ENCODE results near the gene FASTK.
A peak's percentile ranks its signal among the peaks of the same experiment; 100 is the strongest.

Gene FASTK

DNA sequence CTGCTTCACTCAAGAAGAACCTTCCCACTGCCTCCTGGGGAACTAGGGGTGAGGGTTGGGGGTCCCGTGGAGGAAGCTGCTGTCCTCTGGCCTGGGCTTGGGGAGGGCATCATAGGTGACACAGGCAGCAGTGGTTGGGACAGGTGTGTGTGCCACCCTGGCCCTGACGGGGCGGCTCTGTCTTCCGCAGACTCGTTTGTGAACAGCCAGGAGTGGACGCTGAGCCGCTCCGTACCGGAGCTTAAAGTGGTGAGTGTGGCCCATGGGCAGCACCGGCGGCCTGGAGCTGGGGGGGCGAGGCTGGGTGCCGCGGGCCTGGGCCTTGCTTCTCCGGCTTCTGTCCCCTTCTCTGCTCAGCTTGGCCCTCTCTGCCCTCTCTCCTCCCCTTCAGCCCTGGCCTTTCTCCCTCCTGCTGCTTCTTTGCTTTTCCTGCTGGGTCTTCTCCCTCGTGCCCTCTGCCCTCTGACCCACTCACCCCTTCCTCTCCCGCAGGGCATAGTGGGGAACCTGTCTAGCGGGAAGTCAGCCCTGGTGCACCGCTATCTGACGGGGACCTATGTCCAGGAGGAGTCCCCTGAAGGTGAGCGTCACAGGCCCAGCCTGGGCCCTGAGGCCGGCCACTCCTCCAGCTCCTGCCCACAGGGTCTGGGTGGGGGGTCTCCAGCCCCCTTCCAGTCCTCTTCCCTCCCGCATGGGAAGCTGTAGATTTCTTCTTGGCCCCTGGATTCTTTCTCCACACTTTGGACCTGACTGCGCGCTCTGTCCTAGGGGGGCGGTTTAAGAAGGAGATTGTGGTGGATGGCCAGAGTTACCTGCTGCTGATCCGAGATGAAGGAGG, 36.2 kb upstream of the FASTK start:
- DNase-seq, result no peak

DNA sequence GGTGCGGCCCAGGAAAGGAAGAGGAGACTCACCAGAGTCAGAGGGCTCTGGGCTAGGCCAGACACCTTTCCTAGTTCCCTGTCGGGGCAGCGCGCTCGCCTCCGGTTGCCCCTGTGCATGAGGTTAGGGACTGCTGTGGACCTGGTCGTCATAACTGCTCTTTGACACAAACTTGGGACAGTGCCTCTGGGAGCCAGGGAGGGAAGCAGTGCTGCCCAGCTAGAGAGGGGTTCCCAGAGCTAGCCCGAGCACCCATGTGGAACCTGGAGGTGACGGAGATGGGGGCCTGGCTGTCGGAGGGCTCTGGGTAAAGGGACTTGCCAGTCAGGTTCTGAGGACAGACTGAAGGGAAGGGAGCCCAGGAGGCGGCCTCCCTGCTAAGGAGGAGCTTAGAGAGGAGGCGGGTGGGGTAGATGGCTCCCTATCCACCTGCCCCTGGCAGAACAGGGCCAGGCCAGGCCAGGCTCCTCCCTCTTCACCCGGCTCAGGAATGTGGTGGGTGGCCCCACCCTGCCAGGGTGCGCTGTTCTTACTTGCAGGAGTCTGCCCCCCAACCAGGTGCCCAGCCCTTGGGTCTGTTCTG, 35.3 kb upstream of the FASTK start:
- no peak for DNase-seq

DNA sequence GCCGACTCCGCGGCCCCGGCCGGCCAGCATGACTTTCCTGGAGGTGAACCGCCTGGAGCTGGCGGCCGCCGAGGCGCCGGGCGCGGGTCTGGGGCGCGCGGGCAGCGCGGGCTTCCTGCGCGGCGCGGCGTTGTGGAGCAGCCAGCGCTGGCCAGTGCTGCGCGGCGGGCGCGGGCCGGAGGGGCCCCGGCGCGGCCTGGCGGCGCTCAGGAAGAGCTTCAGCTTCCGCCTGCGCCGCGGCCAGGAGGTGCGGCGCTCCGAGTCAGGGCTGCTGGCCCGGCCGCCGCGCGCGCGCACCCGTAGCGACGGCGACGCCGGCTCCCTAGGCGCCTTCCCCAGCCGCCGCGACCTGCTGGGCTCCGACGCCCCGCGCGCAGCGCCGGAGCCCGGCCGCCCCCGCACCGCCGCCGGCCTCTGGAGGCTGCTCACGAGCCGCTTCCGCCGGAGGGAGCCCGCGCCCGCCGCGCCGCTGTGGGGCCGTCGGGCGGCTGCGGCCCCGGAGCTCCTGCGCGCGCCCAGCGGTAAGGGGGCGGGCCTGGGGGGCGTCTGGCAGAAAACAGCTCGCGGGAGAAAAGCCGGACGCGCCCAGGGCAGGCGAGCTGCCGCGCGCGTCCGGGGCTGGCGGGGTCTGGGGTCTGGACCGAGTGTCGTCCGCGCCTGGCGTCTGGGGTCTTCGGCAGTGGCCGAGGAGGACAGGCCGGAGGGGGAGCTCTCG, 34.7 kb upstream of the FASTK start:
- no peak for DNase-seq

DNA sequence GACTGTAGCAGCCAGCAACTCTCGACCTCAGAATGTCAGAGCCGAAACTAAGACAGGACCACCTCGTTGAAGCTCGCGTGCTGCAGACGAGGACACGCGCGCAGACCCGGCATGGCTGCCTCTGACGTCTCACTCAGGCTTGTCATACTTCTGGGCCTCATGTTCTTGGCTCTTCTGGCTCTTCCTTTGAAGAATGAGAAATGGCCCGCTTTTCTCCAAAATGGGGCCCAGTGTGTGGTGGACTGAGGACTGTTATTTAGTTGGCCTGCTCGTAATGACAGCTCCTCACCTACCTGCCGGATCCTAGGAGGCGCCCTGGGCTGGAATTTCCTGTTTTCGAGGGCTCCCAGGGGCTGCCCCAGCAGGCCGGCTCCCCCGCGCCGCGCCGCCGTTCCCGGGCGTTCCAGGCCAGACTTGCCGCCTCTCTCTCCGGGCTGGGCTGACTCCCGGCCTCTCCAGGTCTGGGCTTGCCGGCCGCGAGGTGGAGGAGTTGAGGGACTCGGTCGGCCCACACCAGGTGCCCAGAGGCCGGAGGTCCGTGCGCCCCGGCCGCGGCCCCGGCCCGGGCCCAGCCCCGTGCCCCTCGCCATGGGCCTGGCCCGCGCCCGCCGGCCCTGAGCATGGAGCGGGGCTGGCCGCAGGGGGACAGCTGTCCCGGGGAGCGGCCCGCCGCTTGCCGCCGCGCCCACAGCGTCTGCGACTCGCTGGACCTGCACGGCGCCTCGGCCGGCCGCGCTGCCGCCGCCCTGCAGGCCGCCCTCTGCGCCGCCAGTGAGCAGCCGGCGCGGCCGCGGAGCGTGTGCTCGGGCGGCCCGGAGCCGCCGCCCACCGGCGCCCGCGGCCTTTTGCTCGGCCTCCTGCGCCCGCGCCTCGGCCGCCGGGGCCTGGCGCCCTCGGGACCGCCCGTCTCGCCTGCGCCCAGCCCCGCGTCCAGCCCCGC, 33.8 kb upstream of the FASTK start:
- no peak for DNase-seq

DNA sequence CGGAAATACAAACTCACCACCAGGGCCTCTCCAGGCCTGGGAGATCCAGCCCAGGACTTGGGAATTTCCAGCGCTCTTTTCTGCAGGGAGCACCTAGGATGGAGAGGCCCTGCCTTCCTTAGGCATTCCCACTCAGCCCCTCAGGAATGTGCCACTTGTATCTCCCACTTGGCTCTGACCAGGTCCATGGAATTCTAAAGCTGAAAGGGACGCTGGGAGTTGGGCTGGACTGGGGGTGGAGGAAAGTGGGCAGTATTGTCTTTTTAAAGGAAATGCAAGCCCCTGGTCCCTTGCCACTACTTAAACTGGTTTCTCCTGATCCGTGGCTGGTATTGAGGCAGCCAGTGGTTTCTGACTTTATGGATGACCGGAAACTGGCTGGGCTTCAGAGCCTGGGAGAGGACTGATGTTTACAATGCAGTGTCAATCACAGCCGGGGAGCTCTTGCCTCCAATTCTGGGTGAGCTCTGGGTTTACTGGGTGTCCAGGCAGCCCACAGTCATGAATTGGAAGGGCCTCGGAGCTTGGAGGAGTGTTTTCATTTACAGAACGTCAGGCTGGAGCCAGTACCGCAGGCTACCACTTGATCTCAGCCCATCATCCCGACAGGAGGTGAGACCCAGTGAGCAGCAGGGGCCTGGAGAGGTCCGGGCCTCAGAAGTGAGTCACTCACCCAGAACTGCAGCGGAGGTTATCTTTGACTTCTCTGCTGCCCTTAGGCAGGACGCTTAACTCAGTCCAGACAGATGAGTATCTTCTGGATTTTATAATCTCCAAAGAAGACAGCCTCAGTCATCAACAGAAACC, 32.9 kb upstream of the FASTK start:
- no peak for DNase-seq

DNA sequence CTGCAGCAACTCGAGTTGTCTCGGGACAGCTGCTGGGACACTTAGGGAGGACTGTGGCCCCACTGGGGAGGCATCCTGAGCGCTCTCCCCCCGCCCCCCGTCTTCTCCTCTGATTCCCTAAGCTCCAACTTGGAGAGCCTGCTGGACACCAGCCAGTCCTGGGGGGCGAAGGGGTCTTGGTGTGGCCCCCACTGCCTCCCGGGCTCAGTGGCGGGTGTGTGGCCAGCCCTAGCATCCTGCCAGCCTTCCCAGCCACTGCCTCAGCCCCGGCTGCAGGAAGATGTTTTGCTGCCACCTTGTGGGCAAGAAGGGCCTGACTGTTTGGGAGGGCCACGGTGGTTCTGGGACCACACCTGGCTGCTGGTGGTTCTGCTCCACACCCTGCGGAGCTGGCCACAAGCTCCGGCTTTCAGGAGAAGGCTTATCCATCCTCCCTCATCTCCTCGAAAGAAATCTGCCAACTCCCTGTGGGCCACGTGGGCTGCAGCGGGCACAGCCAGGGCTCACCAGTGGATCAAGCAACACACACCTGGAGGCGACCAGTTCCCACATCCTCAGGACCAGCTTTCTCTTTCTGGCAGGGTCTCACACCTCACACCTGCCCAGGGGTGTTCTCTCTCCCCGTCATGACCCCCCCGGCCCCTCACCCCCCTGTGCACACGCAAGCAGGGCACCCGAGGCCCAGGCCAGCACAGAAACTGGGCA, 30.5 kb upstream of the FASTK start:
- peak in 1 of 2 experiments; percentile 56 for DNase-seq

DNA sequence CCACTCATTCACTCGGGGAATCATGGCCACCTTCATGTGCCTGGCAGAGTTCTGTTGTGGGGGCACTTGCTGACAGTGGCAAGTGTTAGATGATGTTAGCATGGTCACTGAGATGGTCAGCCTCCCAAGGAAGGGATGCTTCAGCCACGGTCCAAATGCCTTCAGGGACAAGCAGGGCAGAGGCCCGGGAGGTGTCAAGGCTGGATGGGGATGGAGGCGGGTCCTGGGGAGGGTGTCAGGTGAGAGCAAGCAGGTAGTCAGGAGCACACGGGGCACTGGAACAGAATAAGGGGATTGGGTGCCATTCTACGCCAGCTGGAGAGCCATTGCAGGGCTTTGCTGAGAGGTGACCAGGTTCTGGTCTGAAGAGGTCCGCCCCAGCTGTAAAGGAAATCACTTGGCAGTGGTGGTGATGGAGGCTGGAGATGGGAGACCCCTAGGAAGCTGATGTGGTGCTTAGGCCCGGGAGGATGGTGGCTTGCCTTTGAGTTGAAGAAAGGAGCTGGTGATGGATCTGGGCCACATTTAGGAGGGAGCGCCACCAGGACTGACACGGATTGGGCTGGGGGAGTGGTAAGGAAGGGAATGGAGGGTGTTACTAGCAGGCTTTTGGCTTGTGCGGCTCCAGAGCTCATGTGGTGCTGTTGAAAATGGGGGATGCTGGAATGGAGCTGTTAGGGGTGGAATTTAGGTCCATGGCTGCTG, 29.8 kb upstream of the FASTK start:
- DNase-seq, result no peak

DNA sequence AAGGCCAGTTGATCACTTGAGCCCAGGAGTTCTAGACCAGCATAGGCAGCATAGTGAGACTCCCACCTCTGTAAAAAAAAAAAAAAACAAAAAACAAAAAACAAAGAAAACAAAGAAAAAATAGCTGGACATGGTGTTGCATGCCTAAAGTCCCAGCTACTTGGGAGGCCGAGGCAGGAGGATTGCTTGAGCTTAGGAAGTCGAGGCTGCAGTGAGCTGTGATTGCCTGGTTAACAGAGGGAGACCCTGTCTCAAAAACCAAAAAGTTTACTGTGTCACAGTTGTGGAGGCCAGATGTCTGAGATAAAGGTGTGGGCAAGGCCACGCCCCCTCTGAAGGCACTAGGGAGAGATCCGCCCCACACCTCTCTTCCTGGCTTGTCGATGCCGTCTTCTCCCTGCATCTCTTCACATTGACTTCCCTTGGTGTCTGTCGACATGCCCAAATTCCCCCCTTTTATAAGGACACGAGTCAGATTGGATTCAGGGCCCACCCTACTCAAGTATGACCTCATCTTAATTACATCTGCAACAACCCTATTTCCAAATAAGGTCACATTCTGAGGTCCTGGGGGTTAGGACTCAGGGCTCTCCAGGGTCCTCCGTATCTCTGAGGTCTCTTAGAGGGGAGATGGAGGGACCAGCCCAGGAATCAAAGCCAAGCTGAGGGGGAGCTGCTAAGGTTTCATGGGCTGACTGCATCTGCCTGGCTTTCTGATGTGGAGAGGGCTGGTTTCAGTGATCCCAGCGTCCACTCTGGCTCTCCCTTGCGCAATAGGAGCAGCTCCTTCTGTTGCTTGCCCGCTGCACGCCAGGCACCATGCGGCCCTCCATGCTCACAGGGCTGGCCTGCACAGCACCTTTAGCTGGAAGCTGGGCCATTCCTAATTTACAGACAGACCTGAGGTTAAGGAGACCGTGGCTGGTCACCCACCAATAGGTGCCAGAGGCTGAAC, 28.8 kb upstream of the FASTK start:
- DNase-seq, result no peak

DNA sequence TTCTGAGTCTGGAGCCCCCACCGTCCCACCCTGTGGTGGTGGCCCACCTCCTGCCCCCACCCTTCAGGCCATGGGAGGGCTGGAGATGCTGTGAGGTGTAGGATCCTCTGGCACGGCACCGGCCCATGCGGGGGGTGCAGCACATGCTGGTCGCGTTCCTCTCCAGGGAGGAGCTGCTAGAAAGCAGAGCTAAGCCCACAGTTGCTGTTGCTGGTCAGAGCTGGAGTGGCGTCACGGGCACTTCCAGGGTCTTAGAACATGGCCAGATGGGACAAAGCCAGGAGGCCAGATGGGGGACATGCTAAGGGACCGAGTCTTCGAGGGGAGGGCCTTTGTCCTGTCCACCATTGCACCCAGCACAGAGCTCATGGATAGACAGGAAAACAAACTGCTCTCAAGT, 27.3 kb upstream of the FASTK start:
- DNase-seq, result no peak

DNA sequence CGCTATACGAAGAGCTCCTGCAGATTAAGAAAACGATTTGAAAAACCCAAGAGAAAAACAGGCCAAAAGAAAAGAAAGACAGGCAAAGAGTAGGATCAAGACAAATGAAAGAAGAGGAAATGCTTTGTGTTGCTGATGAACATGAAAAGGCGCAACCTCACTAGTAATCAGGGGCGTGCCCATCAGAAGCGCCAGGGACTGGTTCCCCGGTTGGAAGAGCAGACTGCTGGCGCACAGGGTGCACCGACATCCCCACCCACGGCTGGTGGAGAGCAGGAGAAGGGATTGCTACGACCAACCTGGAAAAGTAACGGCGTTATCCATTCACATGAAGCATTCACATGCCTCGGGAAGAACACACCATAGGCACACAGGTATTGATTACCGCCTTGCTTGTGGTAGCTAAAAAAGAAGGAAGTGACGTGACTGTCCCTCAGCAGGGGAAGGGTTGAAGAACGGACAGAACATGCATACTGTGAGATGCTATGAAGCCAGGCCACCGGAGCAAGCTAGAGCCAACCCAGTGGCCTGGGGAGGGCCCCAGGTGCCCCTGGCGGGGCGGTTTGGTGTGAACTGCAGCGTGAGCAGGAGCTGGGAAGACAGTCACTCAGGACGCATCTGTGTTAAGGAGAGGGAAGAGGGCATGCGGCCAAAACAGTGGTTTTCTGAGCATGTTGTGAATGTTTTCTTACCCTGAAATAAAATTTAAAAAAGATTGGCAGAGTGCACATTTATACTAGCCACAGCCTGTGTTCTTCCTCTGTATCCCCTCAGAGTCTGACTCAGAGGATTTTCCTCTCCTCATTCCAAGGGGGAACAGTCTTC, 24.0 kb upstream of the FASTK start:
- DNase-seq, result no peak

DNA sequence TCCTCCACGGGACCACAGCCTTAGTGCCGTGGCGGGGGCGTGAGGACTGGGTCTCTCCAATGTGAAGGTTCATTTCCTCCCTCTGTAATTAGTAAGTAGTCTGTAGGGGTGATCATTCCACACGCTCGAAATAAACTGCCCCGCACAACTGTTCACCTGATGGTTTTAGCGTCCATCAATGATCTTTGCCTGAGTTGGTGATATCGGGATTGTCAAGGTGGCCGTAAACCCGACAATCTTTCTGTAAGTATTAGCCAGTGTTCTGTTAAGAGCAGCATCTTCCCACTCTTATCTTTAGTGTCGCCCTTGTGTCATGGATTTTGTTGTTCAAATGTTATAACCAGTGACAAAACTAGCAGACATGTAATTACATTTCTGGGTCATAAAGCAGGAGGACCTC, 23.4 kb upstream of the FASTK start:
- DNase-seq, result no peak

DNA sequence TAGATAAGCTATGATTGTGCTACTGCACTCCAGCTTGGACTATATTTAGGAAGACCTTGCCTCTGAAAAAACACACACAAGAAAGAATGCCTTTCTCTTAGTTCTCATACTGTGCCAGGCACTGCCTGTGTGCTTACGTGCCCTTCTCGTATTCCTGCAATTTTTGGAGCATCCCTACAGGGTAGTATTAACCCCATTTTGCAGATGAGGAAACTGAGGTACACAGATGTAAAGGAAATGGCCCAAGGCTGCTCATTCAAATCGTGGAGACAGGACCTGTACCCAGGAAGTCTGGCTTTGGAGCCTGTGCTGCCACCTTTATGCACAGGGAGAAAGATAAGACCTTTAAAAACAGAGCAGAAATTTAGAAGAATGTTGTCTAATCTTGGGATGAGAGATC, 22.4 kb upstream of the FASTK start:
- no peak for DNase-seq

DNA sequence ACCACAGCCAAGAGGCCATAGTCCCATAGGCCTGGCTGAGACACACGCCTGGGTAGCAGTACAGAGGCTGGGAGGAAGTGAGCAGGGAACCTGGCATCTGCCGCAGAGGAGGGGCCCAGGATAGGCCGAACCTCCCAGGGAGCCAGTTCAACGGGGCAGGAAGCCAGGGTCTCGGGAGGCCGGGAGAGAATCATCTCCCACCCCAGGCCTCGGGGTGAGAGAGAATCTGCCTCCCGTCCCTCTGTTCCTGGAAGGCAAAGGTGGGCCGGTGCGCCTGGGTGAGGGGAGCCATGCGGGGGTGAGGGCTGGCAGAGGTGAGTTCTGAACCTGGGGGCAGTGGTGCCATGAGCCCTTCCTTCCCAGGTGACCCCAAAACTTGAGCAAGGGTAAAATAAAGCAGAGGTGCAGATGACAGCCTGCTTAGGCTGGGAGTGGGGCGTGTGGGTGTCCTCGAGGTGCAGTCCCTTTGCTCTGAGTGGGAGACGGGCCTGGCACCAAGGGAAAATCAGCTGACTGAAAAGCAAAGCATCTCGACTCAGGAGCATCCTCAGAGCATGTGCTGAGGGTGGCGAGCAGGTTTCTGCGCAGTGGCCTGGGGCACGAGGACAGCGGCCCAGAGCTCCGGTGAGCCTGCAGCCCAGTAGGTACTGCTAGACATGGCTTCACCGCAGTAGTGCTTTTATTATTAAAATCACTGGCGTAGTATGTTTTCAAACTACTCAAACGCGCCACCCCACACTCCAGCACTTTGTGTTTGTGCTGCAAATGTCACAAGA, 21.2 kb upstream of the FASTK start:
- DNase-seq, result no peak

DNA sequence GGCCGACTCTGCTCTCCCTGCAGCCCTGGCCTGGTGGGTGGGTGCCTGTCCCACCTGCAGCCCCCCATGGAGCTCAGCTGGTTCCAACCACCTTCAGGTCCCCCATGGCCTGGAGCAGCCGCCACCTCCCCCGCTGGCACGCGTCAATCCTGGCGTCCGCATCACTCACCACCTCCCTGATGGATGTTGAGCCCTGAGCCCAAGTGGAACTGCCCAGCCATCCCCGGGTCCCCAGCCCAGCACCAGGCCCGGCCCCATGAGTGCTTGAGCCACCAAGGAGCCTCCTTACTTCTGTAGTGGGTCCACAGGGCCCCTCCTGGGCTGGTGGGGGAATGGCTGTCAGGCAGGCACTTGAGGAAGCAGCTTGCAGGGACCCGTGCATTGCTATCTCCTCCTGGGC, 20.3 kb upstream of the FASTK start:
- DNase-seq, result no peak

DNA sequence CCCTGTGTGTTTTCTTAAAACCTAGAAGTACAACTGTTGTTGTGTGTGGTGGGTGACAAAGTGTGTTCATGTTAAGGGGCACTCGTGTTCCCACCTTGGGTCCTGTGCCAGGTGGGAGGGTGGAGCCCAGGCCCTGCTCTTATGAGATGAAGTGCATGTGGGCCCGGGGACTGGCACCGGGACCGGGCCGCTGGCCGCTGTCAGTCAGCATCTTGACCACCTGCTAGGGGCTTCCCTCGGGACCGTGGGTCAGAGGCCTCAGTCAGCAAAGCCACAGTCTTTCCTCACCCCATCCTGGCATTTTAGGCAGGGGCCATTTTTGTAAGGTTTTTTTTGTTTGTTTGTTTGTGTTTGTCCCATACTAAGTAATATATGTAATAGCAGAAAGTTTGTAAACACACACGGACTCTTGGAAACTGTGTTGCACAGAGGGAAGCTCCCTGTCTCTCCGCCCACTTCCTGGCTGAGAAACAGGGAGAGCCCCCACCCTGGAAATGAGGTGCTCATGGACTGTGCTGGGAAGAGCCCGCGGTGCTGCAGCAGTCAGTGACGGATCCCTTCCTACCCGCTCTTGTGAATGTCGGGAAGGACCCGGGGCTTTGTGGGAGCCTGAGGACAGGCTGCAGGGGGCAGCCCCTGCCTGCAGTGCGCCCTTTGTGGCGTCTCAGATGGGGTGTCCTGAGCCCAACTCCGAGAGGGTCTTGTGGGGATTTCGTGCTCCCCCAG, 19.0 kb upstream of the FASTK start:
- DNase-seq, result no peak

DNA sequence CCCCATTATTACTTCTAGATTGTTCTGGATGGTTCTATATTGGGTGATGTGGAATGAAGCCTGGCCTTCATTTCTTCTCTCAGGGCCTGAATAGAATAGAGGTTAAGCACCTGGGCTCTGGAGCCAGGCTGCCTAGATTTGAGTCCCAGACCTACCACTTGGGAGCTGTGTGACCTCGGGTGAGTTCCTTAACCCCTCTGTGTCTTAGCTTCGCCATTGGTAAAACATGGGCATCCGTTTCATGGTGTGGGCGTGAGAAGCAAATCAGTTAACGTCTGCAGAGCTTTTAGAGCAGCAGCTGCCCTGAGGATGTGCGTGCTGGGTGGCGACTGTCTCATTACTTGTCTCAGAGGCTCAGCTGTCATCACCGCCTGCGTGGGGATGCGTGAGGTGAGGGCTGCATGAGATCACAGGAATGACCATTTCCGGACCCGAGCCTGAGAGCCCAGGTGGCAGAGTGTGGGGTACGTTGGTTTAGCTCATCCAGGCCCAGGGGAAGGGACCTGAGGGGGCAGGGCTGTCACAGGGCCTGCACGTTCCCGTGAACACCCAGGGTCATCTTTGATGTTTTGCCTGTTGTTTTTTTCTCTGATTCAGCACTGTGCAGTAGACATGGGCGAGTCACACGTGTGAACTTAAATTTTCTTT, 15.3 kb upstream of the FASTK start:
- no peak for DNase-seq
